B cell (primary cell): ENCODE data around the gene BCL2L13. TPM values are rescaled to one million over a fixed set of nuclear protein-coding genes. Genes with fewer than 3 reads are reported as not detected.

ENCODE experiments used
- ATAC-seq: fragments of 200-7000 bp; cut with Tn5 transposase; one replicate; pipeline ENCODE4 v1.10.0; 2021; ENCODE audit warnings: low read depth, mild to moderate bottlenecking, moderate number of reproducible peaks, moderate library complexity
- CTCF ChIA-PET: fragments of 350-600 bp; sonication (Branson Sonifier 250); formaldehyde crosslinking; loops from one replicate; lab custom pipeline; 2021; ENCODE audit warnings: antibody characterized with exemption, inconsistent platforms; lab: Charles Lee
- POLR2A ChIA-PET: fragments of 350-600 bp; sonication (Branson Sonifier 250); formaldehyde crosslinking; loops from one replicate; lab custom pipeline; 2021; ENCODE audit warnings: antibody characterized with exemption; lab: Charles Lee
- DNase-seq: peaks from one replicate; pipeline ENCODE4 v3.0.0; 2013
- H2AFZ ChIP-seq: 2 replicates; pipeline ENCODE4 v1.6.1; 2012; ENCODE audit warnings: mild to moderate bottlenecking, low read depth, low read length; ENCODE audit not compliant: insufficient read depth, poor library complexity, severe bottlenecking
- H3K27ac ChIP-seq, 2 donors: 1 replicate in 1 of 2; 2 replicates in 1 of 2; pipeline ENCODE4 v1.5.1; 2012 to 2013; ENCODE audit warnings: low read length in 2 of 2, mild to moderate bottlenecking in 2 of 2, moderate library complexity in 1 of 2
- H3K27me3 ChIP-seq, 4 experiments: fragments of 200-600 bp in 1 of 4; sonication (generic) in 1 of 4; replicated peaks in 1 of 4; 1 replicate in 2 of 4; 2 replicates in 2 of 4; pipeline versions ENCODE4 v1.6.1 to v1.7.0; 2013 to 2016; ENCODE audit warnings: low read length in 3 of 4, mild to moderate bottlenecking in 2 of 4, mixed read lengths in 1 of 4, moderate library complexity in 1 of 4; ENCODE audit not compliant: insufficient read depth in 4 of 4, control insufficient read depth in 3 of 4; ENCODE audit errors: control extremely low read depth in 1 of 4
- H3K36me3 ChIP-seq, 2 experiments: replicated peaks in 1 of 2; 1 replicate in 1 of 2; 2 replicates in 1 of 2; pipeline versions ENCODE4 v1.6.1 to v1.7.1; 2013; ENCODE audit warnings: low read length in 1 of 2; ENCODE audit not compliant: insufficient read depth in 2 of 2, control insufficient read depth in 1 of 2; ENCODE audit errors: control extremely low read depth in 1 of 2, extremely low read depth in 1 of 2
- H3K4me1 ChIP-seq, 2 donors: fragments of 200-600 bp in 1 of 2; sonication (generic) in 1 of 2; 1 replicate in 1 of 2; 2 replicates in 1 of 2; pipeline versions ENCODE4 v1.5.1 to v1.6.1; 2013 to 2017; ENCODE audit warnings: low read length in 2 of 2; ENCODE audit not compliant: control insufficient read depth in 2 of 2, insufficient read depth in 2 of 2
- H3K4me2 ChIP-seq: replicated peaks from 2 replicates; pipeline ENCODE3; 2012; ENCODE audit warnings: mild to moderate bottlenecking, low read depth, low read length; ENCODE audit not compliant: poor library complexity, severe bottlenecking
- H3K4me3 ChIP-seq, 5 experiments: fragments of 200-600 bp in 1 of 5; sonication (generic) in 1 of 5; 1 replicate in 3 of 5; 2 replicates in 2 of 5; pipeline versions ENCODE4 v1.5.1 to v1.7.0; 2011 to 2016; ENCODE audit warnings: low read length in 4 of 5, mild to moderate bottlenecking in 4 of 5, low read depth in 2 of 5, control low read depth in 1 of 5, moderate library complexity in 1 of 5; ENCODE audit not compliant: insufficient read depth in 1 of 5; ENCODE audit errors: control extremely low read depth in 1 of 5, extremely low read depth in 1 of 5
- H3K79me2 ChIP-seq: fragments of 200-600 bp; sonication (generic); one replicate; pipeline ENCODE4 v1.6.0; 2016; ENCODE audit warnings: low read length; ENCODE audit not compliant: control insufficient read depth, insufficient read depth
- H3K9ac ChIP-seq: fragments of 200-600 bp; sonication (generic); 2 replicates; pipeline ENCODE4 v1.6.1; 2017; ENCODE audit warnings: mild to moderate bottlenecking, low read length, moderate library complexity
- H3K9me3 ChIP-seq, 3 donors: one replicate each; pipeline versions ENCODE4 v1.6.1 to v1.7.1; 2013; ENCODE audit warnings: low read length in 2 of 3; ENCODE audit not compliant: control insufficient read depth in 2 of 3, insufficient read depth in 1 of 3; ENCODE audit errors: control extremely low read depth in 1 of 3
- H4K20me1 ChIP-seq: 2 replicates; pipeline ENCODE4 v1.6.0; 2012; ENCODE audit warnings: mild to moderate bottlenecking, low read length; ENCODE audit not compliant: insufficient read depth, control insufficient read depth, poor library complexity, severe bottlenecking
- H3K27ac Mint-ChIP-seq: one replicate; pipeline ENCODE4 v1.8.0; 2021; ENCODE audit warnings: mixed read lengths
- H3K27me3 Mint-ChIP-seq: one replicate; pipeline ENCODE4 v1.8.0; 2021; ENCODE audit warnings: mixed read lengths
- H3K4me1 Mint-ChIP-seq: one replicate; pipeline ENCODE4 v1.8.0; 2021; ENCODE audit warnings: mixed read lengths
- H3K4me3 Mint-ChIP-seq: one replicate; pipeline ENCODE4 v1.8.0; 2021; ENCODE audit warnings: mixed read lengths
- H3K9me3 Mint-ChIP-seq: one replicate; pipeline ENCODE4 v1.8.0; 2022; ENCODE audit warnings: mixed read lengths; ENCODE audit not compliant: insufficient read depth
- CTCF ChIP-seq: fragments of 200-600 bp; IDR thresholded peaks from one replicate; pipeline ENCODE4 v1.8.0; 2022; ENCODE audit warnings: antibody characterized with exemption, mild to moderate bottlenecking
- EZH2 ChIP-seq: IDR thresholded peaks from 2 replicates; pipeline ENCODE4 v1.6.1; 2012; ENCODE audit warnings: borderline replicate concordance, low read depth, mild to moderate bottlenecking, moderate library complexity, low read length; ENCODE audit not compliant: insufficient read depth, poor library complexity, severe bottlenecking
- WGBS: methylation state at CpG from one replicate; pipeline ENCODE4 v1.1.5; 2013; ENCODE audit warnings: missing lambda C conversion rate; ENCODE audit not compliant: insufficient coverage; 5-methylcytosine and 5-hydroxymethylcytosine counted together
- intact Hi-C: fragments of 100-400 bp; cut with micrococcal nuclease; formaldehyde crosslinking; loops from one replicate; pipeline ENCODE4 v1.10.0; 2022
- polyA plus RNA-seq: library from polyadenylated mRNA; depleted of rRNA; stranded (reverse); fragments of >200 nt; gene quantifications from 2 replicates; pipeline ENCODE4 v1.2.3, GENCODE V29; 2012
- total RNA-seq, 2 donors: library from RNA; stranded (reverse); fragments of 120-200 nt in 1 of 2; gene quantifications; 1 replicate in 1 of 2; 2 replicates in 1 of 2; pipeline versions ENCODE4 v1.2.3 to v1.2.4, GENCODE V29; 2013 to 2022

Gene BCL2L13
- total and polyA plus RNA-seq, 2 donors (not counting 1 experiment from before 2014, with no cell fraction given): 19.2 to 29.9 TPM

GRCh38 chr22:17675584-17675983 is 37.0 kb downstream of the BCL2L13 start:
- no CpG with 5 or more reads among the region's 1 CpG for WGBS
- H3K27me3 Mint-ChIP-seq: no peaks in the 10 kb centered on the region
- no peaks in the 10 kb centered on the region for H3K4me1 ChIP-seq

More at GRCh38 chr22:17675584-17675983, 37.0 kb downstream of the BCL2L13 start:
- Histone ChIP-seq H2AFZ (no peak overlapping the region), H3K4me2 (no peak overlapping the region), H3K27ac (no peak overlapping the region), H3K79me2 (peaks cover 70% of the 10 kb centered on the region), H3K4me3 (no peak overlapping the region), H3K36me3 (peaks cover 4 to 5% of the 10 kb centered on the region in 2 experiments), H3K27me3 (no peaks in the 10 kb centered on the region), H3K9me3 (no peaks in the 10 kb centered on the region), H3K9ac (no peak overlapping the region), H4K20me1 (peaks cover 11% of the 10 kb centered on the region)
- ATAC-seq (no peak), DNase-seq (no peak)
- TF ChIP-seq EZH2: no peak
- no peak for TF ChIP-seq CTCF
- POLR2A ChIA-PET: no interaction called here
- CTCF ChIA-PET: no interaction called here
- H3K27ac Mint-ChIP-seq: no peak overlapping the region
- no peak overlapping the region for H3K4me3 Mint-ChIP-seq
- no peaks in the 10 kb centered on the region for H3K9me3 Mint-ChIP-seq
- intact Hi-C loops: no loop called here
- peaks cover 17% of the 10 kb centered on the region for H3K4me1 Mint-ChIP-seq
